Right atrium auricular region (tissue), 2 donors: ENCODE data around the gene DYRK2. TPM values are rescaled to one million over a fixed set of nuclear protein-coding genes. Genes with fewer than 3 reads are reported as not detected.

ENCODE experiments used
- DNase-seq: peaks from one replicate; pipeline ENCODE4 v3.0.0-alpha.2; 2019; ENCODE audit warnings: low spot score
- H3K27ac ChIP-seq, 2 donors: fragments of 200-600 bp; sonication (generic); 1 replicate in 1 of 2; 2 replicates in 1 of 2; pipeline ENCODE4 v1.5.1; 2016 to 2019
- H3K27me3 ChIP-seq, 2 donors: fragments of 200-600 bp; sonication (generic); one replicate each; pipeline versions ENCODE4 v1.5.1 to v1.6.0; 2017 to 2019
- H3K36me3 ChIP-seq: fragments of 200-600 bp; sonication (generic); one replicate; pipeline ENCODE4 v1.5.1; 2016
- H3K4me1 ChIP-seq, 2 donors: fragments of 200-600 bp; sonication (generic); one replicate each; pipeline versions ENCODE4 v1.5.1 to v1.6.0; 2017 to 2019
- H3K4me3 ChIP-seq, 2 donors: fragments of 200-600 bp; sonication (generic); 1 replicate in 1 of 2; 2 replicates in 1 of 2; pipeline ENCODE4 v1.5.1; 2017 to 2019; ENCODE audit warnings: mild to moderate bottlenecking in 1 of 2, moderate library complexity in 1 of 2
- H3K9me3 ChIP-seq, 2 donors: fragments of 200-600 bp; sonication (generic); one replicate each; pipeline ENCODE4 v1.5.1; 2019
- CTCF ChIP-seq, 2 donors: fragments of 200-600 bp; sonication (generic); IDR thresholded peaks; one replicate each; pipeline ENCODE4 v1.5.1; 2019; ENCODE audit warnings: antibody characterized with exemption in 2 of 2
- total RNA-seq, 2 donors: library from RNA; depleted of rRNA; stranded (reverse); fragments of >200 nt; gene quantifications; one replicate each; pipeline ENCODE4 v1.1.0, GENCODE V29; 2016

Gene DYRK2
- total RNA-seq = 10 to 100 TPM; 55.1 to 86.6 TPM

GRCh38 chr12:67648521-67649260 lies at the start of gene DYRK2:
DYRK2 (plus strand) TSS chr12:67648745; CDS start chr12:67649134, 389 bp downstream.
- H3K9me3 ChIP-seq = no peaks in the 10 kb centered on the region
- TF ChIP-seq CTCF (IDR thresholded peaks at IDR 0.05) = peak in 1 of 2 donors; percentile 39
- H3K27ac ChIP-seq = peak within 1 kb of the TSS; percentile 95 to 99
- peak within 1 kb of the TSS; percentile 95 to 97 for H3K4me3 ChIP-seq
- DNase-seq = peak; percentile 78
- peaks cover 20% of the 10 kb centered on the region for H3K36me3 ChIP-seq
- no peaks in the 10 kb centered on the region for H3K27me3 ChIP-seq
- H3K4me1 ChIP-seq = peaks cover 0 to 41% of the 10 kb centered on the region in 2 donors

- DNase-seq = no peak
- H3K4me3 ChIP-seq = no peak overlapping the region
- TF ChIP-seq CTCF (IDR thresholded peaks at IDR 0.05) = no peak
- H3K4me1 ChIP-seq = no peaks in the 10 kb centered on the region
- no peaks in the 10 kb centered on the region for H3K27me3 ChIP-seq
- H3K27ac ChIP-seq = no peak overlapping the region
- no peaks in the 10 kb centered on the region for H3K36me3 ChIP-seq
- no peaks in the 10 kb centered on the region for H3K9me3 ChIP-seq
Observed at GRCh38 chr12:67599691-67600090, 48.9 kb upstream of the DYRK2 start.

- Histone ChIP-seq H3K4me3 (no peak overlapping the region), H3K27me3 (no peaks in the 10 kb centered on the region), H3K27ac (no peak overlapping the region), H3K9me3 (no peaks in the 10 kb centered on the region), H3K4me1 (no peaks in the 10 kb centered on the region), H3K36me3 (no peaks in the 10 kb centered on the region)
- no peak for TF ChIP-seq CTCF (IDR thresholded peaks at IDR 0.05)
- no peak for DNase-seq
Observed at GRCh38 chr12:67601126-67601525, 47.4 kb upstream of the DYRK2 start.

GRCh38 chr12:67609226-67609870 lies 39.2 kb upstream of the DYRK2 start:
- Histone ChIP-seq H3K36me3 (no peaks in the 10 kb centered on the region), H3K9me3 (no peaks in the 10 kb centered on the region), H3K4me3 (no peak overlapping the region), H3K4me1 (no peaks in the 10 kb centered on the region), H3K27ac (no peak overlapping the region), H3K27me3 (no peaks in the 10 kb centered on the region)
- DNase-seq = no peak
- TF ChIP-seq CTCF (IDR thresholded peaks at IDR 0.05) = no peak

- no peaks in the 10 kb centered on the region for H3K27me3 ChIP-seq
- no peak for TF ChIP-seq CTCF (IDR thresholded peaks at IDR 0.05)
- H3K9me3 ChIP-seq = no peaks in the 10 kb centered on the region
- no peak overlapping the region for H3K27ac ChIP-seq
- H3K4me1 ChIP-seq = no peaks in the 10 kb centered on the region
- no peak for DNase-seq
- no peak overlapping the region for H3K4me3 ChIP-seq
- H3K36me3 ChIP-seq = no peaks in the 10 kb centered on the region
Observed at GRCh38 chr12:67613040-67613439, 35.5 kb upstream of the DYRK2 start.
